Measurements from ENCODE around the gene MAP3K14.

MAP3K14 gene

DNA sequence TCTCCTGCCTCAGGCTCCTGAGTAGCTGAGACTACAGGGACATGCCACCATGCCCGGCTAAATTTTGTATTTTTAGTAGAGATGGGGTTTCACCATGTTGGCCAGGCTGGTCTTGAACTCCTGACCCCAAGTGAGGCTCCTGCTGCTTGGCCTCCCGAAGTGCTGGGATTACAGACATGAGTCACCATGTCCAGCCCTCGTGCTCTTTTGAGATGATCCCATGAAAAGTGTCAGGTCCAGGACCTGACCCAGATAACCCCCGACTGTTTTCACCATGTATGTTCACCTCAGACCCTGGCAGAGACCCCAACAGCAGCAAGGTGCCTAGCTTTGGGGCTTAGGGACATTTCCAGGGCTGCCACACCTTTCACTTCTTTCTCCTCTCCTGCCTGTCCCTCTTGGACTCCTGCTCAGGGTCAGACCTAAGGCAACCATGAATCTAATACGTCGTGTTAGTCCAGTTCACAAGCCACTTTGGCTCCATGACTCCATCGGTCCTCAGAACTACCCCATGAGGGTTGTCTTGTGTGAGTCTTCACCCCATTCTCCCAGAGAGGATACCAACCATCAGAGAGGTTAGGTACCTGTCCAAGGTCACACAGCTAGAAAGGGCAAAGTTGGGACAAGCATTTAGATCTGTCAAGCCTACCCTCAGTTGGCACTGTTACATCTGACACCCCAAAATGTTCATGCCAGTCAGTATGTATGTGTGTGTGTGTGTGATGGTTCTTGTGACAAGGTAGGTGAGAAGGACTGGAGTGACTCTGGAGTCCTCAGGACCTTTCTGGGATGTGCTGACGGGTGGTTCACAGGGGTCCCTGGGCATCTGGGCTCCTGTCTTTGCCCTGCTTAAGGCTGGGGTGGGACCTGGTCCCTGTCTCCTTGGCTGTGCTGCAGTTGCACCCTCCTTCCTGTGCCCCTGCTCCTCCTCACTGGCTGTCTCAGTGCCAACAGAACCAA, 23.1 kb upstream of the MAP3K14 start:
- no peak for DNase-seq (ENCODE audit: low read depth in 4 of 4, low spot score in 1 of 4)

DNA sequence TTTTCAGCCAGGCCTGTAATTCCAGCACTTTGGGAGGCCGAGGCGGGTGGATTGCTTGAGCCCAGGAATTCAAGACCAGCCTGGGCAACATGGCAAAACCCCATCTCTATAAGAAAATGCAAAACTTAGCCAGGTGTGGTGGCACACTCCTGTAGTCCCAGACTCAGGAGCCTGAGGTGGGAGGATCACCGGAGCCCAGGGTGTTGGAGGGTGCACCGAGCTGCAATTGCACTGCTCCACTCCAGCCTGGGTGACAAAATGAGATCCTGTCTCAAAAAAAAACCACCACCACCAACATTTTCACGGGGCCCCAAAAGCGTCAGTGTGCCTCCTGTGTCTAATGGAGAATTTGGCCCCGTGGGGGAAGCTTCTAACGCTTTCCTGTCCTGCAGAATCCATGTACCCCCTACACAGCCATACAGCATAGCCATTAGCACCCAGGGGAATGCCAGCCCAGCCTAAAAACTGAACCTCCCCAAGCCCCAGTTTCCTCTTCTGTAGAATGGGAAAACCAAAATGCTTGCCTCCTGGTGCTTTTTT, 22.2 kb upstream of the MAP3K14 start:
- no peak for DNase-seq (ENCODE audit: low read depth in 4 of 4, low spot score in 1 of 4)

DNA sequence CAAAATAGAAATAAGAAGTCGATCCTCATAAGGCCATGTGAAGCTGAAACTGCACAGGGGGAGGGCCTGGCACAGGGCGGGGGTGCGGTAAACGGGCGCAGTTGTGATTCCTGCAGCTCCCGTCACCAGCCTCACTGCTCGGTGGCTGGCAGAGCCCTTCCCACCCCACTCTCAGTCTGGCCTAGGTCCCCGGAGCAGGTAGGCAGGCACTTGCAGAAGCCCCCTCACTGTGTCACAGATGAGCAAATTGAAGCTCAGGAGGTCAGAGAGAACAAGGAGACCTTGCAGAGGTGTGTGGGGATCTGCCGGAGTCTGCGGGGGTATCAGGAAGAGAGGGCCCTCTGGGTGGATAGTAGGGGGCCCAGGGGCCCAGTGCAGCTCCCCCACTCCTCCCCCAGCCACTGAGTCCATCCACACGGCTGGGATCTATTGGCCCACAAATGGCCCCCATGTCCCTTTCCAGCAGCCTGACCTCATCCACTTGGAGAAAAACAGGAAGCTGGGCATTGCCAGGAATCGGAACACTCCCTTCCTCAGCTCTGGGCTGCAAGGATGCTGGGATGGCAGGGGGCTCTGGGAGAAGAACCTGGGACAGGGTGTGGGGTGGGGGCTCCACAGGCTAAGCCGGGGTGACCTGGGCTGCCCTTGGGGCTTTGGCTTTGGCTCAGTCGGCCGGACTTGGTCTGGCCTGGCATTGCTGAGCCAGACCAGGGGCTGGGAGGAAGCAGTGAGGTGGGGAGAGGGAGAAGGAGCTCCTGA, 21.4 kb upstream of the MAP3K14 start:
- no peak for DNase-seq (ENCODE audit: low read depth in 4 of 4, low spot score in 1 of 4)

DNA sequence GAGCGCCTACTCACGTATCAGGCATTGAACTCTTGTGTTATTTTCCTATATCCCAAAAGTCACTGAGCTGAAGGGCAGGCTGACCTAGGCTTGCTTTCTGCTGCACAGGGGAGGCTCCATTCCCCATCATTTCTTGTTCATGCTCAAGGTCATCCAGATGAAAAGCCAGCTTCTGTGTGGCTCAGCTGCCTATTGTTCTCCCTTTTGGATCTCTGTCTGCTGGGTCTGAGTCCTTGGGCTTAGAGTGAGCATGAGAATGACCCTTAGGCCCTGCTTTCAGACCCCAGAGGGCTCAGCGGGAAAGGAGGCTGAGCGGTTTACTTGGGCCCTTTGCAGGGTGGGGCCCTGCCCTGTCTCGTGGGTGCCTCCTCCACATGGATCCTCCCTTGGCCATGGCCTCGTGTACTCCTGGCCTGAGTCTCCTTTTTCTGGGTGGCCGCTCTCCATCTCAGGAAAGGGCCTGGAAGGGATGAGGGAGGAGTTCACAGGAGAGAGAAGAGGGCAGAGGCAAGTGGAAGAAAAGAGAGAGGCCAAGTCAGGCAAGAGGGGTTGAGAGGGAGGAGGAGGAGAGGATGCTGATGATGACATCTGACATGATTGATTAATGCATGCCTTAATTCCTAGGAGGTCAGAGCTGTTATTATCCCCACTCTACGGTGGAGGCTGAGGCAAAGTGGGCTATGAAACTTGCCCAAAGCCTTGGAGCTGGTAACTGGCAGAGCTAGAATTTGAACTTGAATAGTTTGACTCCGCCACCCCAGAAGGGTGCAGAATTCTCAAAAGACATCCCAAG, 19.8 kb upstream of the MAP3K14 start:
- no peak for DNase-seq (ENCODE audit: low read depth in 4 of 4, low spot score in 1 of 4)

DNA sequence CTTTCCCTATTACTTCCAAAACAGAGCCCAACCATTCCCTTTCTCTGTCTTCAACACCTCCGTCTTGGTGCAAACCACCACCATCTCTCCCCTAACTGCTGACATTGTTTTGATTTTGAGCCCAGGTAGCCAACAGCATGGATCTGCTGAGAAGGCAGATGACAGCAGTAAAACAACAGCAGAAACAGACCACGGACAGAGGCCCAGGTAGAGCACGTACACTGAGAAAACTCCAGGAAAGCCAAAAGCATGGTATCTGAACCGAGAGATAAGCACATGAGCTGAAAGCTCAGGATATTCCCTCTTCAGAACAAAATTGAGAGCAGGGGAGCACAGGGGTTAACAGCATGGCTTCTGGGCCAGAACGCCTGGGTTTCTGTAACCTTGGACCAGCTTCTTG, 18.9 kb upstream of the MAP3K14 start:
- DNase-seq (ENCODE audit: low read depth in 4 of 4, low spot score in 1 of 4), result no peak

DNA sequence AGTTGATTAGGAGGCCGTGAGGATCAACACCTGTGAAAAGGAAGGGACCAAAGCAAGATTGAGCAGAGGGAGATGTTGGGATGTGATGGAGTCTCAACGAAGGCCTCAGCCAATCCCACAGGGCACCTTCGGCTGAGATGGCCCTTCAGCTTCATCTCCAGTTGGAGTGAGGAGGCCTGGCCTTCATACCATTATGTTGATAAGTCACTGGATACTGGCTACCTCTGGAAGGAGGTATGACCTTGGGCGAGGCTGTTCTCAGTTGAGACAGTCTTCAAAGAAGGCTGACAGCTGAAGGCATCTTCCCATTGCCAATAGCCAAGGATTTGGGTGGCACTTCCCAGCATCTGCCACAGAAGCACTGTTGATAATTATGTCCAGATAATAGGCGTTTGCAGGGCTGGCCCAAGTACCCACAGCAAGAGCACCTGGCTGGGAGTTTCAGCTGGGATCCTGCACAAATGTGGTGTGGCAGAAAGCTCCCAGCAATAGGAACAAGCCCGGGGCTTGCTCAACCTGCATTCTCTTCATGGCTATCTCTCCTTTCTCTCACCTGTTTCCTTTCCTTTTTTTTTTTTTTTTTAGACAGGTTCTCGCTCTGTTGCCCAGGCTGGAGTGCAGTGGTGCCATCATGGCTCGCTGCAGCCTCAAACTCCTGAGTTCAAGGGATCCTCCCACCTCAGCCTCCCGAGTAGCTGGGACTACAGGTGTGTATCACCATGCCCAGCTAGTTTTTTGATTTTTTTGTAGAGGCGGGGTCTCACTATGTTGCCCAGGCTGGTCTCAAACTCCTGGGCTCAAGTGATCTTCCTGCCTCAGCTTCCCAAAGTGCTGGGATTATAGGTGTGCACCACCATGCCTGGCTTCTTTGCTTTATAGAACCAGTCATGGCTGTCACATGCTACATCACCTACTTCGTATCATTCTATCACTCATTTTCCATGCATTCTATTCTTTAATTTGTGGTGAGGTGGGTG, 18.2 kb upstream of the MAP3K14 start:
- DNase-seq (ENCODE audit: low read depth in 4 of 4, low spot score in 1 of 4), result no peak

DNA sequence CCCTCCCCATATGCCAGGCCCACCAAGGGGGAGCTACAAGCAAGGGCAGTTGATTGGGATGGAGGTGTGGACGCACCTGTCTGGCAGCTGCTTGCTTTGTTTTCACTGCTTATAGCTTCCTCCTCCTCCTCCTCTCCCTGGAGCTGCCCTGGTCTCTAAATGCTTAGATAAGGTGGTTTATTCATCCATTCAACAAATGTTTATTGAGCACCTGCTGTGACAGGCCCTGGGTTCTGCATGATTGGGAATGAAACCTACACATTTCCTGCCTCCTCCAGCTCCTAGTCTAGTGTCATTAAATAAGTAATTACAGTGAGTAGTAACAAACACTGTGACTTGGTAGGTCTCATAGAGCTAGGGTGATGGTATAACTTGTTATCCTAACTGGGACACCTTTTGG, 17.4 kb upstream of the MAP3K14 start:
- no peak for DNase-seq (ENCODE audit: low read depth in 4 of 4, low spot score in 1 of 4)

DNA sequence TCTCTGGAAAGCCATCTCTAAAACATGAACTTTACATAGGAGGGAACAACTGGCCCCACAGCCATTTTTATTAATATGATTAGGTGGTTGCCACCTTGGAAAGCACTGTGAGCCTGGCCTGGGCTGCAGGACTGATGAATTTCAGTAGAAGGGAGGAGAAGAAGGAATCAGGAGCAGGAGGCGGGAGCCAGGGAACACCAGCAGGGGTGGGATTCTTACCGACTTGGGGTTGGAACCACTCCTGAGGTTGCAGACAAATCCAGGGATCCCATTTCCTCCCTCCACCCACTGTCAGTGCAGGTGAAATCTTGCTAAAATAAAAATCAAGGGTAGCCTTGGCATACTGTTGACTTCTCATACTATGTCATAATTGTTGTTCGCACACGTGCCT, 16.9 kb upstream of the MAP3K14 start:
- no peak for DNase-seq (ENCODE audit: low read depth in 4 of 4, low spot score in 1 of 4)

DNA sequence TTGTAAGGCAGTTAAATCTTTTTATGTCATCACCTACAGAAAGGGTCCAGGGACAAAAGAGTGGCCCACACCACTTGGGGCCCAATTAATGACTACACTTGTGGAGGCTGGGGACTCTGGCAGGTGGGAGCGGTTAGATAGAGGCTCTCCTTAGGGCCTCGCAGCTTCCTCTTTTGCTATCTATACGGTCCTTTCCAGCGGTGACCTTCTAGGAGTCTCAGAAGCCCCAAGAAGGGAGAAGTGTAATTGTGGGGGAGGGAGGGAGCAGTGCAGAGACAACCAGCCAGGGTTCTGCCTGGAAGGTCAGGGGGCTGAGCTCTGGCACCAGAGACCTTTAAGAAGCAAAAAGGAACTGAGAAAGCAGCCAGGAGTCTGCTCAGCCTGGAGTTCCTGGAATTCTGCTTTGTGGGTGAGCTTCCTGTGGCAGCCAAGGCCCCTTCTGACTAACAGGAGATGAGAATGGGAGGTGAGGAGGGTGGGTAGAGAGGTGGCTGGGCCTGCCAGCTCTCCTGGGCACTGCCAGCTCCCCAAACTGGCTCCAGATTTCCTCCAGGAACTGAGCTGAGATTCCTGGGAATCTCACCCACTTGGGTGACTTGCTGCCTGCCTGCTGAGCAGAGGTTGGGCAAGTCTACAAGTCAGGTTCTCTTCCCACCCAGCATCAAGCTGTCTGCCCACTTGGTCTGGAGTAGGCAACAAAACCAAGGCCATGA, 16.3 kb upstream of the MAP3K14 start:
- DNase-seq (ENCODE audit: low read depth in 4 of 4, low spot score in 1 of 4), result no peak

DNA sequence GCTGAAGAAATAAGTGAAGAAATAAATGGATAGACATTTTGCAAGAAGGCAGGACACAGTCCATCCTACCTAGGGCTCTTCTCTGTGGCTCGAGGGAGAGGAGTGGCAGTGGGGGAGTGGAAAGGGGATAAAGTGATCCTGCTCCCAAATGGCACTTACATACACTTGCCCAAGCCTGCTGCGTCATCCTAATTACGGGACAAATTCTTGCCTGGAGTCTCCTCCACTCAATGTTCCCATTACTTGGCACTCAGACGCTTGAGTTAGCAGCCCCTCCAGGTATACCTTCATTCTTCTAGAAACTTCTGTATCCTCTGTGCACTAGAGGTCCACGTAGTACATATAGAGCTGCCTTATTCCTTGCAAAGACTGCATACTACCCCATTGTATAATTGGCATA, 15.7 kb upstream of the MAP3K14 start:
- DNase-seq (ENCODE audit: low read depth in 4 of 4, low spot score in 1 of 4), result no peak

DNA sequence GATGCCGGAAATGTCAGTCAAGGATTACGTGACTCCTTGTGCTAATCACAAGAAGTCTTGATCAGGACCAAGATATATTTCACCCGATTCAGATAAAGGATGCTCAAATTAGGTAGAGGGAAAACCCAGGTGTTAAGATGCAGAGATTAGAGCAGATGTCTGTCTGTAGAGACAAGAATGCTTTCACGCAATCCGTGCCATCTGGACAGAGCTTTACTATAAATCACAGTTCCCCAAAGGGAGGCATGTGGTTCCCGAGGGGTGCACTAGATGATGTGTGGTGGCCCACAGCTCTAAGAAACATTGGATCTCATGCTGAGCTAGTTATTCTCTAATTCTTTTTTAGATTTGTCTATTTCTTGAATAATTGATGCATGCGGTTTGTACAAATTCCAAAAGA, 9.8 kb upstream of the MAP3K14 start:
- no peak for DNase-seq (ENCODE audit: low read depth in 4 of 4, low spot score in 1 of 4)

DNA sequence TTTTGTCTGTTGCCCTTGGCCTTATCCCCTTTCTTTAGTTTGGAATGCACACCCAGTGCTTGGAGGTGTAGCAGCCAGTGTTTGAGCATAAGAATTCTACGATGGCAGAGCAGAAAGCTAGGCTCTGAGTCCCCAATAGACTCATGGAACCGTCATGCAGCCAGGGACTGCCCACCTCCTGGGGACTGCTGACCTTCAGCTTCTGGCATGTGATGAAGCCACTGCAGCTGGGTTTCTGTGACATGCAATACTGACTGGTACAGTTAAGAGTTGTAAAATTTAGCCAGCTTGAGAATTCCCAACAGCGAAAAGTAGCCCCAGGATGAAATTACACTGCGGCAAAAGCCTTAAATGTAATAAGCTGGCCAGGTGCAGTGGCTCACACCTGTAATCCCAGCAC, 9.0 kb upstream of the MAP3K14 start:
- no peak for DNase-seq (ENCODE audit: low read depth in 4 of 4, low spot score in 1 of 4)

DNA sequence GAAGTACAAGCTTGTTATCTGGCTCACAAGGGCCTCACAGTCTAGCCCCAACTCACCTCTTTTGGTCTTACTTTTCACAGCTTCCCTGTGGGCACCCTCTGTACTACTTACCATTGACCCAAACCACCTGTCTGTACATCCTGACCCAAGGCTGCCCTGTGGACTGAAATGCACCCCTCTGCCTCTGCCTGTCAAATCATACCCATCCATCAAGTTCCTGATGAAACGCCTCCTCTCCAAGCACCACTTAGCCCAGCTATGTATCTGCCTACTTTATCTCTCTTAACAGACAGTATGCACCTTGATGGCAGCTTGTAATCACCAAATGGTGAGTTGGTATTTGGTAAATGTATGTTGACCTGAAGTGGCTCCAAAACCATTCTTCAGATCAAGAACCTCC, 7.5 kb upstream of the MAP3K14 start:
- DNase-seq (ENCODE audit: low read depth in 4 of 4, low spot score in 1 of 4), result no peak

DNA sequence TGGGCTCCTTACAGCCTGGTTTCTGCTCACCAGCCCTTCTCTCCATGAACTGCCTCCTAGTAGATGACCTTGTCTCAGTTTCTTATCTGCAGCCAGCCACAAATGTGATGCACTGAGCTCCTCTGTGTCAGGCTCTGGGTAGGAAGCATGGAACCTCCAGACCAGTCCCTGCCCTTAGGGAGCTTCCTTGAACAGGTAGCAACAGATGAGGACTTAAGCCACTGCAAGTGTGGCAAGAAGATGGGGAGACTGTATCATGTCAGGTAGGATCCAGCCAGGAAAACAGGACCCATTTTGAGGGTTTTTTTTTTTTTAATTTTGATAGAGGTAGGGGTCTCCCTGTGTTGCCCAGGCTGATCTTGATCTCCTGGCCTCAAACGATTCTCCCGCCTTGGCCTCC, 5.3 kb upstream of the MAP3K14 start:
- DNase-seq (ENCODE audit: low read depth in 4 of 4, low spot score in 1 of 4), result no peak

DNA sequence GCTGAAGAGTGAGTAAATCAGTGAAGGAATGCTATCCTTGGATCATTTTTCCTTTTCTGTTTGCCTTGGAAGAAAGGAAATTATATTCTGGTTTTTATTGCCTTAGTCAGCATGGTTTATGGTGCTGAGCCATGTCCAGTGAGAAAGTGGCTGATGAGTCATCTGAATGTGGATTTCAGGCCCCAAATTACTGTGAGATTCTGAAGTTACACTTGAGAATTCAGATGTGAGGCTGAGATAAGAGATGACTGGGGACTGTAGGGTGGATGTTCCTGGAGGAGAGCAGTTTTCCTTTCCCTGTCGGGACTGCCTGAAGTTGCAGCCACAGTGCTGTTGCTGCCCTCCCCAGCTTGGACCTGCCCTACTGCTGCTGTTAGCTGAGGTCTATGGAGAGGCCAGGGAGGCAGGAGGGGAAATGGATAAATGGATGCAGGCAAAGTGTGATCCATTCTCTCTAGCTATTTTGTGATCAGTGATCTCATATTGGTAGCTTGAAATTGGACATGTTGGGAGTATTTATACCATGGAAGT, 4.2 kb upstream of the MAP3K14 start:
- no peak for DNase-seq (ENCODE audit: low read depth in 4 of 4, low spot score in 1 of 4)

DNA sequence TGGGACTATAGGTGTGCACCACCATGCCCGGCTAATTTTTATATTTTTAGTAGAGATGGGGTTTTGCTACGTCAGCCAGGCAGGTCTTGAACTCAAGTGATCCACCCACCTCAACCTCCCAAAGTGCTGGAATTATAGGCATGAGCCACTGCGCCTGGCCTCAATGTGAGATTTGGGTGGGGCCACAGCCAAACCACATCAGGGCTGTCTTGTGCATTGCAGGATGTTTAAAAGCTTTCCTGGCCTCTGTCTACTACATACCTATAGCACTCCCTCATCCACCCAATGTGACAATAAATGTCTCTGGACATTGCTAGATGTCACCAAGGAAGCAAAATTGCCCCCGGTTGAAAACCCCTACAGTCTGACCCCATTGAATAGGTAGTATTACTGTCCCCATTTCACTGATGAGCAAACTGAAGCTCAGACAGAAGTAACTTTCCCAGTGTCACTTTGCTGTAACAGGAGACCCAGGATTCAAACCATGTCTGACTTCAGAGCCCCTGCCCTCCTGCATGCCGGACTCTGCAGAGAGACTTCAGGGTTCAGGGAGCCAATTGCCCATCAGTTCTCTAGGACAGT, 3.6 kb upstream of the MAP3K14 start:
- DNase-seq (ENCODE audit: low read depth in 4 of 4, low spot score in 1 of 4), result no peak

DNA sequence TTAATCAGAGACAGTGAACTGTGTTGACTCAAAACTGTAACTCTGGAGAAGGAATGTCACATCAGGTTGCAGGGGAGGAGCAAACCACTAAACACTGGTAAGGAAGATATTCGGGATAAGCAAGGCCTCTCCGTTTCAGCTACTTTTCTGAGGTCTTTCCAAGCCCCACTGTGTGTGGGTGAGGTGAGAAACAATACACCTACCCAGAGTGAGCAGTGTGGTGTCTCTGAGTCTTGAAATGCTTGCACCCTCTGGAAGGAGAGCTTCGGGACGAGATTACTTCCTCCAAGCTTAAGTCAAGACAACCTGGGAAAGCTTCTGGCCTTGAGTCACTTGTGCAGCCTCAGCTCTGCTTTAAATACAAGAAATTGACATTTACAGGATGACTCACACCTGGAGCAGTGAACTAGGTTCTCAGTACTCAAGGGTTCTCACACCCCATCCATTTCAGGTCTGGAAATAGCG, 2.5 kb upstream of the MAP3K14 start:
- no peak for DNase-seq (ENCODE audit: low read depth in 4 of 4, low spot score in 1 of 4)

DNA sequence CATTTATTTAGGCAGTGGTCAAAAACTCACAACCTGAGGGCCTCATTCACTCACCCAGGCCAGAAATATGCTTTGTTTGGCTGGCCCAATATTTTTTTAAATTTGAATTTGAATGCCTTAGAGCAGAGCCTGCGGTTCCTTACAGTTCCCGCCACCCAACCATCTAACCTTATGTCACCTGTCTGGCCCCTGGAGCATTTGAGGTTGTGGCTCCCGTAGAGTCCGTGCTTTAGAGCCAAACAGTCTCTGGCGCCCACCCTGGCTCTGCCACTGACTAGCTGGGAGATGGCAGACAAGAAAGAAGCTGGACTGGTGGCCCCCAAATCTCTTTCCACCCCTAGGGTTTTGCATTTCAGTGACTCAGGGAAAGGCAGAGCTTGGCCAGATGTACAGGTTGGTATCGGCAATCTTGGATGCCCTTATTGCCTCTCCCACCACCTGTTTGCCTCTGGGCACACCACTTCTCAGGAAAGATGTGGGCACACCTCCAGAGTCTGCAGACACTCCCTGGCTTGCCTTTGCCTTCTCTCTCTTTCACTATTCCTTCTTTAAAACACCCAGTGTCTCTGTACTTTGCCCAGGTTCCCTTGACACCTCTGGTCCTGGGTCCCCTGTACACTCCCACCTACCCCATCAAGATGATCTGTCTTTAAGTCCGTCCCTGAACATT, 1.9 kb upstream of the MAP3K14 start:
- no peak for DNase-seq (ENCODE audit: low read depth in 4 of 4, low spot score in 1 of 4)

All from stimulated activated CD4-positive, alpha-beta T cell treated with anti-CD3 and anti-CD28 coated beads, Interleukin-1b, Interleukin-23, amount 100 ng/mL, for 24 hours (primary cell).